HG03060 (cell line): Measurements from ENCODE around the gene PTGES.
A peak's percentile ranks its signal among the peaks of the same experiment; 100 is the strongest.
"Not testable (repeated sequence)": the region's sequence is repeated elsewhere in the genome, so short reads cannot be mapped to it uniquely, and the experiment has no call there.

Source experiments
- ATAC-seq: cut with Tn5 transposase; IDR thresholded peaks from one replicate; pipeline ENCODE4 v1.9.1; 2021; ENCODE audit warnings: low read depth, moderate number of reproducible peaks; ENCODE audit not compliant: unreplicated experiment

Gene PTGES

GRCh38 chr9:129749052-129749451, 3.8 kb downstream of the PTGES start:
- not testable (repeated sequence) for ATAC-seq

- ATAC-seq, result no peak
These were observed 4.6 kb downstream of the PTGES start for GRCh38 chr9:129748249-129748648.

- ATAC-seq, result no peak
These were observed 6.6 kb downstream of the PTGES start for GRCh38 chr9:129746092-129746777.

- no peak for ATAC-seq
These were observed 7.6 kb downstream of the PTGES start for GRCh38 chr9:129745200-129745599.

- no peak for ATAC-seq
These were observed 12.0 kb downstream of the PTGES start for GRCh38 chr9:129740666-129741464.

- ATAC-seq, result no peak
These were observed 12.7 kb downstream of the PTGES start for GRCh38 chr9:129740174-129740573.

GRCh38 chr9:129739432-129739831, 13.4 kb downstream of the PTGES start:
- ATAC-seq, result no peak

GRCh38 chr9:129737479-129738274, 15.2 kb downstream of the PTGES start:
- ATAC-seq, result peak; percentile 44

GRCh38 chr9:129736334-129736733, 16.5 kb downstream of the PTGES start:
- ATAC-seq, result no peak

GRCh38 chr9:129735546-129735945, 17.3 kb downstream of the PTGES start:
- ATAC-seq, result no peak

- no peak for ATAC-seq
These were observed 19.2 kb downstream of the PTGES start for GRCh38 chr9:129733632-129733953.

GRCh38 chr9:129732946-129733631, 19.8 kb downstream of the PTGES start:
- ATAC-seq, result no peak

GRCh38 chr9:129732100-129732499, 20.7 kb downstream of the PTGES start:
- no peak for ATAC-seq

- no peak for ATAC-seq
These were observed 21.3 kb downstream of the PTGES start for GRCh38 chr9:129731477-129732085.

- ATAC-seq, result no peak
These were observed 24.1 kb downstream of the PTGES start for GRCh38 chr9:129728744-129729143.

- ATAC-seq, result no peak
These were observed 26.3 kb downstream of the PTGES start for GRCh38 chr9:129726322-129727160.

GRCh38 chr9:129725795-129726251, 27.0 kb downstream of the PTGES start:
- no peak for ATAC-seq

GRCh38 chr9:129724456-129725190, 28.2 kb downstream of the PTGES start:
- no peak for ATAC-seq

- ATAC-seq, result no peak
These were observed 29.9 kb downstream of the PTGES start for GRCh38 chr9:129722913-129723312.
